Measurements from ENCODE around the gene ATXN7L3.

Gene ATXN7L3

DNA sequence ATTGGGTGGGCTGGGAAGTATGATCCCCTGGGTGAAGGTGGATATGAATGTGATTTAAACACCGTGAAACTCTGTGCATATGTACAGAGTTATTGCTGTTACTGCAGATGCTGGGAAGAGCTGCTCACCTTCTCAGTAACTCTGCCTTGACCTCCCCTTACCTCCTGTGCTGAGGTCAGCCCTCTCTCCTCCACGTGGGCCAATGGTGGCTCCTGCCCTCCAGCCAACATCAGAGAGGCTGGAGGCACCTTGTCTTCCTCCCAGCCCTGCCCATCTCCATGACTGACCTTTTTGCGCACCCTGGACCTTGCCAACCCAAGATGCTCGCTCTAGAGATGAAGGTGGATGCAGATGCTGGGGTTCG, 29.6 kb downstream of the ATXN7L3 start:
- TF ChIP-seq HDGF (IDR thresholded peaks at IDR 0.05; ENCODE audit: borderline replicate concordance) (no peak), FOXA1 (IDR thresholded peaks at IDR 0.05) (no peak), ZNF384 (IDR thresholded peaks at IDR 0.05) (no peak), CTBP1 (IDR thresholded peaks at IDR 0.05; ENCODE audit: borderline replicate concordance) (no peak), FOXK2 (IDR thresholded peaks at IDR 0.05) (no peak), PKNOX1 (IDR thresholded peaks at IDR 0.05) (no peak), BHLHE40 (IDR thresholded peaks at IDR 0.05; ENCODE audit: borderline replicate concordance) (no peak), NFRKB (IDR thresholded peaks at IDR 0.05) (no peak), ELF4 (IDR thresholded peaks at IDR 0.05) (no peak), LEF1 (IDR thresholded peaks at IDR 0.05; ENCODE audit: borderline replicate concordance) (no peak), SUZ12 (IDR thresholded peaks at IDR 0.05) (no peak), SP1 (IDR thresholded peaks at IDR 0.05) (no peak), L3MBTL2 (conservative IDR thresholded peaks at IDR 0.05) (no peak), ARNT (IDR thresholded peaks at IDR 0.05) (no peak), FOXM1 (IDR thresholded peaks at IDR 0.05; ENCODE audit: borderline replicate concordance) (no peak), TARDBP (IDR thresholded peaks at IDR 0.05) (no peak)
- no peak for DNase-seq (ENCODE audit: extremely low spot score)
- ChIA-PET POLR2A (no interaction called here), CTCF (interaction anchor here (0.6 to 3.1 kb wide), 3 partner anchors 14 to 19 kb away, joined by 11 to 17 read pairs (median 11); no protein-coding TSS in a partner anchor)

DNA sequence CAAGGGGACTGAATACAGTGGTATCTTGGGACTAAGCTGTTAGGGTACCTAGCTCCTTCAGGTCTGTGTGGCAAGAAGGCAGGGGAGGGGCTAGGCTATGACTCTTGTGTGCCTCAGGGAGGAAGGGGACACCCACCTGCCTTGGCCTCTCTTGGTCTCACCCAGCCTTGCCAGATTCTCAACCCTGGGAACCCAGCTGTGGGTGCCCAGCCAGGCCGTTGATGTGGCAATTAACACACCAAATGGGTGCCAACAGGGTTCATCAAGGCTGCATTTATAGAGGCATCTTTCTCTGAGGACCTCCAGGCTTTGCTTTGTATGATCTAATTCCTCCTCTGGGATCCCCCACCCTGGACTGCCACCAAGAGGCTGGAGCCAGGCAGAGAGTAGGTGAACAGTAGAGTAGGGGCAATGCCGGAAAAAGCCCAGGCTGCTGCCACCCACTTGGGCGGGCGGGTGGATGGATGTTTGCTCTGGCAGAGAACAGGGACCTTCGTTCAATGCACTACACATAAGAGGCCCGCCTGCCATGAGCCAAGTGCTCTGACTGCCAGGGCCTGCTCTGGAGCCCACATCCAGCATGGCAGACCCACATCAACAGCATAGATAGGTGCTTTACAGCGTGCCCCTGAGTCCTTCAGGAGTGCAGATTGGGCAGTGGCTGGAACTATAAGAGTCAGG, 32.4 kb downstream of the ATXN7L3 start:
- ChIA-PET POLR2A (interaction anchor here (0.7 to 1.2 kb wide), 2 partner anchors 101 to 228 kb away, joined by 3 to 6 read pairs; partner anchors contain the start of gene LSM12), CTCF (interaction anchor here (0.6 to 3.1 kb wide), 9 partner anchors 16 to 232 kb away, joined by 3 to 17 read pairs (median 5); partner anchors contain the start of genes HDAC5 and TMUB2)
- no peak for DNase-seq (ENCODE audit: extremely low spot score)
- no peak for TF ChIP-seq FOXK2 (IDR thresholded peaks at IDR 0.05)
- TF ChIP-seq LEF1 (IDR thresholded peaks at IDR 0.05; ENCODE audit: borderline replicate concordance), result no peak
- TF ChIP-seq SP1 (IDR thresholded peaks at IDR 0.05), result no peak
- TF ChIP-seq L3MBTL2 (conservative IDR thresholded peaks at IDR 0.05), result no peak
- no peak for TF ChIP-seq ZNF384 (IDR thresholded peaks at IDR 0.05)
- no peak for TF ChIP-seq CTBP1 (IDR thresholded peaks at IDR 0.05; ENCODE audit: borderline replicate concordance)
- TF ChIP-seq PKNOX1 (IDR thresholded peaks at IDR 0.05), result no peak
- TF ChIP-seq FOXA1 (IDR thresholded peaks at IDR 0.05), result no peak
- no peak for TF ChIP-seq ARNT (IDR thresholded peaks at IDR 0.05)
- TF ChIP-seq SUZ12 (IDR thresholded peaks at IDR 0.05), result no peak
- no peak for TF ChIP-seq TARDBP (IDR thresholded peaks at IDR 0.05)
- TF ChIP-seq FOXM1 (IDR thresholded peaks at IDR 0.05; ENCODE audit: borderline replicate concordance), result no peak
- no peak for TF ChIP-seq ELF4 (IDR thresholded peaks at IDR 0.05)
- TF ChIP-seq BHLHE40 (IDR thresholded peaks at IDR 0.05; ENCODE audit: borderline replicate concordance), result no peak
- no peak for TF ChIP-seq HDGF (IDR thresholded peaks at IDR 0.05; ENCODE audit: borderline replicate concordance)
- no peak for TF ChIP-seq NFRKB (IDR thresholded peaks at IDR 0.05)

DNA sequence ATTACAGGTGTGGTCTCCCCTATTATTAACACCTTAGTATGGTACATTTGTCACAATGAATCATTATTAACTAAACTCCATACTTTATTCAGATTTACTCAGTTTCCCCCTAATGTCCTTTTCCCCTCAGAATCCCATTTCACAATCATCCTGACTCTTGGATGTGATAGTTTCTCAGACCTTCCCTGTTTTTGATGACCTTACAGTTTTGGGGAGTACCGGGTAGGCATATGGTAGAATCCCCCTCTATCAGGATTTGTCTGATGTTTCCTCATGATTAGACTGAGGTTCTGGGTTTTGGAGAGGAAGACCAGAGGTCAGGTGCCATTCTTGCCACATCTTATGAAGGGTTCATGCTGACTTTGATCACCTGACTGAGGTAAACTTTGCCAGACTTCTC, 35.2 kb downstream of the ATXN7L3 start:
- TF ChIP-seq ELF4 (IDR thresholded peaks at IDR 0.05), result no peak
- no peak for TF ChIP-seq BHLHE40 (IDR thresholded peaks at IDR 0.05; ENCODE audit: borderline replicate concordance)
- TF ChIP-seq ZNF384 (IDR thresholded peaks at IDR 0.05), result no peak
- DNase-seq (ENCODE audit: extremely low spot score), result no peak
- ChIA-PET POLR2A (interaction anchor here (0.6 kb wide), 1 partner anchor 58 kb away, joined by 3 read pairs; no protein-coding TSS in a partner anchor), CTCF (no interaction called here)

DNA sequence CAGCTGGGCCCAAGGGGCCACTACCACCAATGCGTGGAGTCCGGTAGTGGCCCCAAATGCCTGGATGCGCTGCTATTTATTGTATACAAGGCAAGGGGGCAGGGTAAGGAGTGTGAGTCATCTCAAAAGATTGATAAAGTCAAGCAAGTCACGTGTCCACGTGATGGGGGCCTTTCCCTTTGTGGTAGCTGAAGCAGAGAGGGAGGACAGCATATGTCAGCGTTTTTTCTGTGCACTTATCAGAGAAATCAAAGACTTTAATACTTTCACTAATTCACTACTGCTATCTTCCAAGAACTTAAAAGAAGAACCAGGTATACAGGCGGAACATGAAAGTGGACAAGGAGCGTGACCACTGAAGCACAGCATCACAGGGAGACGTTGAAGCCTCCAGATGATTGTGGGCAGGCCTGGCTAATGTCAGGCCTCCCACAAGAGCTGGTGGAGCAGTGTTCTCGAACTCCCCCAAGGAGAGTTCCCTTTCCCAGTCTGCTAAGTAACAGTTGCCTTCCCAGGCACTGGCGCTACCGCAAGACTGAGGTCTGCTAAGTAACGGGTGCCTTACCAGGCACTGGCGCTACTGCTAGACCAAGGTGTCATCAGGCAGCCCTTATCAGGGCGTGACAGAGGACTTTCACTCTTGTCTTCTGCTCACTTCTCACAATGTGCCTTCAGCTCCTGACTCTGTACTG, 40.0 kb downstream of the ATXN7L3 start:
- TF ChIP-seq ARNT (IDR thresholded peaks at IDR 0.05) (no peak), SUZ12 (IDR thresholded peaks at IDR 0.05) (no peak), SP1 (IDR thresholded peaks at IDR 0.05) (no peak), PKNOX1 (IDR thresholded peaks at IDR 0.05) (no peak), HDGF (IDR thresholded peaks at IDR 0.05; ENCODE audit: borderline replicate concordance) (no peak), TARDBP (IDR thresholded peaks at IDR 0.05) (no peak), L3MBTL2 (conservative IDR thresholded peaks at IDR 0.05) (no peak)
- POLR2A ChIA-PET, result interaction anchor here (0.9 to 1.2 kb wide), 2 partner anchors 26 to 37 kb away, joined by 3 to 4 read pairs; partner anchors contain the start of genes HDAC5 and TMUB2
- CTCF ChIA-PET, result interaction anchor here (2.5 kb wide), 1 partner anchor 9 kb away, joined by 13 read pairs; no protein-coding TSS in a partner anchor
- DNase-seq (ENCODE audit: extremely low spot score), result no peak

- TF ChIP-seq SUZ12 (IDR thresholded peaks at IDR 0.05) (no peak), L3MBTL2 (conservative IDR thresholded peaks at IDR 0.05) (no peak), TARDBP (IDR thresholded peaks at IDR 0.05) (no peak), PKNOX1 (IDR thresholded peaks at IDR 0.05) (no peak), FOXA1 (IDR thresholded peaks at IDR 0.05) (no peak), ARNT (IDR thresholded peaks at IDR 0.05) (no peak), NFRKB (IDR thresholded peaks at IDR 0.05) (no peak), FOXK2 (IDR thresholded peaks at IDR 0.05) (no peak), HDGF (IDR thresholded peaks at IDR 0.05; ENCODE audit: borderline replicate concordance) (no peak), ZNF384 (IDR thresholded peaks at IDR 0.05) (no peak), ELF4 (IDR thresholded peaks at IDR 0.05) (no peak)
- ChIA-PET POLR2A (no interaction called here), CTCF (interaction anchor here (1.0 to 1.4 kb wide), 2 partner anchors 13 to 72 kb away, joined by 3 read pairs; no protein-coding TSS in a partner anchor)
- DNase-seq (ENCODE audit: extremely low spot score), result no peak
Measured at GRCh38 chr17:44155488-44155887, 44.2 kb downstream of the ATXN7L3 start.

Measured in HEK293T (cell line).